Epithelial cell of proximal tubule (primary cell): ENCODE data around the gene RNF166. TPM values are rescaled to one million over a fixed set of nuclear protein-coding genes. Genes with fewer than 3 reads are reported as not detected.

Source experiments
- DNase-seq: peaks from one replicate; pipeline ENCODE4 v3.0.0-alpha.2; 2011; ENCODE audit warnings: low read depth
- H3K4me3 ChIP-seq: 2 replicates; pipeline ENCODE4 v1.5.1; 2011; ENCODE audit warnings: low read depth, mild to moderate bottlenecking, low read length
- CTCF ChIP-seq: conservative IDR thresholded peaks from 2 replicates; pipeline ENCODE4 v1.5.1; 2012; ENCODE audit warnings: low read depth, mild to moderate bottlenecking, low read length
- total RNA-seq: library from RNA; depleted of rRNA; stranded (reverse); fragments of >200 nt; gene quantifications from 2 replicates; pipeline ENCODE4 v1.2.3, GENCODE V29; 2015

Gene RNF166
- total RNA-seq, 1 donor from 2014 or later, result 32.8 TPM

- H3K4me3 ChIP-seq, result no peak overlapping the region
- TF ChIP-seq CTCF, result no peak
- DNase-seq, result no peak
These were observed 58.8 kb downstream of the RNF166 start for GRCh38 chr16:88647178-88648070.

Other genes with a start within 250 kb of the RNF166 start
- 18.3 and 19.2 TPM in 2 replicates for gene ZC3H18, start 136.0 kb downstream of the RNF166 start, total RNA-seq
- 0.17 TPM in 1 of 2 replicates, not detected in the other for gene IL17C, start 67.8 kb downstream of the RNF166 start, total RNA-seq
- 877 and 896 TPM in 2 replicates for gene CYBA, start 55.4 kb downstream of the RNF166 start, total RNA-seq
- 76.2 and 167 TPM in 2 replicates for gene MVD, start 43.3 kb downstream of the RNF166 start, total RNA-seq
- 0.23 and 0.58 TPM in 2 replicates for gene SNAI3, start 19.9 kb downstream of the RNF166 start, total RNA-seq
- gene CTU2, start 95 bp upstream of the RNF166 start, total RNA-seq, result 9.3 and 26.6 TPM in 2 replicates
- gene PIEZO1, start 78.8 kb upstream of the RNF166 start, total RNA-seq, result 245 and 246 TPM in 2 replicates
- gene CDT1, start 97.4 kb upstream of the RNF166 start, total RNA-seq, result 76.2 and 88.5 TPM in 2 replicates
- 242 and 300 TPM in 2 replicates for gene APRT, start 105.5 kb upstream of the RNF166 start, total RNA-seq
- gene GALNS, start 150.5 kb upstream of the RNF166 start, total RNA-seq, result 9.2 and 18.3 TPM in 2 replicates
- 48.3 and 58.2 TPM in 2 replicates for gene TRAPPC2L, start 150.7 kb upstream of the RNF166 start, total RNA-seq
- gene PABPN1L, start 160.3 kb upstream of the RNF166 start, total RNA-seq, result not detected in 2 replicates